HL-60/S4 treated with retinoic acid at 250 ng/mL for 4 days and 3 days (cell line): Measurements from ENCODE around the gene GABBR1.
"Not testable (repeated sequence)": the region's sequence is repeated elsewhere in the genome, so short reads cannot be mapped to it uniquely, and the experiment has no call there.

Source experiments
- in situ Hi-C: fragments of 300-500 bp; cut with MboI; formaldehyde crosslinking; loops from 2 replicates; pipeline ENCODE4 v1.7.0; 2022; ENCODE audit warnings: low sequenced_read_pairs

Gene GABBR1

DNA sequence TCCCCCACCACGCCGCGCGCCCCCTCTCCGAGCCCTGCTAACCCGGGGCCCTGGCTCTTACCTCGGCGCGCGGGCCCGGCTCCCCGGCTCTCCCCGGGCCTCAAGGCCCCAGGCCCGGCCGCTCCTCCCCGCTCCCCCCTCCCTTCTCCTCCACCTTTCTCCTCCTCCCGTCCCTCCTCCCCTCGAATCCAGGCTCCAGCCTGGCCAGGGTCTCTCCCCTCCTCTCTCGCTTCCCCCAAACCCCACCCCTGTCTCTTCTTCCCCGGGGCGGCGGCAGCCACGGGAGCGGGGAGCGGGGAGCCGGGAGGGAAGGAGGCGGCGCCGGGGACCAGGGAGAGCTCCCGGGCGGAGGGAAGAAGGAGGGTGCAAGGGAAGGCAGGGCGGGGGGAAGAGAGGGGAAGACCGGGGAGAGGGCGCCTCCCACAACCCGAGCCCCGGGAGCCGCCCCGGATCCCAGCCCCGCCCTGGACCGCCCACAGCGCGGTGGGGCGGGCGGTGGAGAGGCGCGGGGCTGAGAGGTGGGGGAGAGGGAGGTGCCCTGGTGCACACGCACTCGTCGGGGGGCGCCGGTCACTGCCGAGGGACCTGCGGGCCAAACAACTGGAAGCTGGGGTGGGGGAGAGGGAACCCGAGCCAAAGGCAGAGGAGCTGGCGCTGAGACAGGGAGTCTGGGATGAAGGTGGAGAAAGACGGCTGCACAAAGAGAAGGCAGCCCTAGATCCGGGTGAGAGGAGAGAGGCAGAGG is at the start of gene GABBR1:
GABBR1 (minus strand) TSS at position 395 of the 745 bp plus-strand sequence. CDS start 798 bp downstream, outside the sequence.
- in situ Hi-C loops, result no loop called here

GRCh38 chr6:29681811-29682210 is 48.8 kb upstream of the GABBR1 start:
- in situ Hi-C loops, result no loop called here

DNA sequence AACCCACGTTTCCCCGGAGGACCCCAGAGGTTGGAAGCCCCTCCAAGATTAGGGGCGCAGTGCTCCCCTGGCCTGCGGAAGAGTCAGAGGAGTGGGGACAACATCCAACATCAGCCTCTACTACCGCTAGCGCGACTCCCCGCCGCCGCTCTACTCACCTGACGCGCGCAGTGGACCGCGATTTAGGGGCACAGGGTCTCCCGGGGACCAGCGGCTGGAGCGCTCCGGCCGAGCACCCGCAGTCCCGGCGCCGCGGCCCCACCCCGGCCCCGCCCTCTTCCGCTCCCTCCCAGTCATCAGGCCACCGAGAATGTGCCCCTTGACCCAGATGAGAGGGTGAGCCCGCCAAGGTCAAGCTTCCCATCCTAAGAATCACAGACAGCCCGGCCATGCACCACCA is 47.9 kb upstream of the GABBR1 start, which contains the start of gene ZFP57:
ZFP57 (minus strand) TSS at position 249 of the 400 bp plus-strand sequence. CDS start 4,149 bp downstream, outside the sequence.
- in situ Hi-C loops, result no loop called here

GRCh38 chr6:29680416-29680815 is 47.4 kb upstream of the GABBR1 start:
- in situ Hi-C loops, result no loop called here

- in situ Hi-C loops, result no loop called here
Observed at GRCh38 chr6:29679962-29680361, 47.0 kb upstream of the GABBR1 start.

DNA sequence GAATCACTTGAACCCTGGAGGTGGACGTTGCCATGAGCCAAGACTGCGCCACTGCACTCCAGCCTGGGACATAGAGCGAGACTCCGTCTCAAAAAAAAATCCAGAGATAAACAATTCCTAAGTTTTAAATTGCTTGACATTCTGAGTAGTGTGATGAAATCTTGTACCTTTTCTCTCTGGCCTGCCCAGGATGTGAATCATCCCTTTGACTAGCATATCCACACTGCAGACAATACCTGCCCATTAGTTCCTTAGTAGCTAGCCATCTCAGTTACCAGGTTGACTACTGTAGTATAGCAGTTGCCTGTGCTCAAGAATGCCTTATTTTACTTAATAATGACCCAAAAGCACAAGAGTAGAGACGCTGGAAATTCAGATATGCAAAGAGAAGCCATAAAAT is 45.1 kb upstream of the GABBR1 start:
- in situ Hi-C loops, result no loop called here

DNA sequence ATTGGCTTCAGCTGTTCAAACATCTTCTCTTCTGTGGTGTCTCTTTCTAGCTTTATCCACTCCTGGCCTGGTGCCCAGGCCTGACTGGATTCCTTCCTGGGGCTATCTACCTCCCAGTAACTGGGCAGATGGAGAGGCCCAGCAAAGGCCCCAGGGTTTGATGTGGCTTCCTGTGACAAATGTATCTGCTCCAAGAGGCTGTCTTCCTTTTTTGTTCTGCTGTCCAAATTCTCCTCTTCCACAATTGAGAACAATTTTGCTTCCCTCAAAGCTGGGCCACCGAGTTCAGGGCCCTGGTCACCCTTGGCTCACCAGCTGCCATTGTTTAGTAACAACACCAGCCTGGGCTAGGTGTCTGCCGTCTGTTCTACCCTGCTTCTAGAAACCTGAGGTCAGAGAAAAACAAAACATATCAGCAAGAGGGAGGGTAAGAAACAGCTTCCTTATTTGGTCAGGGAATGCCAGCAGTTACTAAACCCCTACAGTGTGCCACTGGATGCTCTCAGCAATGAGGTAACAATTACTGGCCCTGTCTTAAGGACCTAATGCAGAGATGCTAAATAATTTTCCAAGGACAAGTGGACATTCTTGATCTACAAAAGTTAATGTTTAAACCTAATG is 44.1 kb upstream of the GABBR1 start:
- in situ Hi-C loops, result no loop called here

GRCh38 chr6:29675561-29675960 is 42.6 kb upstream of the GABBR1 start:
- in situ Hi-C loops, result no loop called here

- in situ Hi-C loops, result no loop called here
Observed at GRCh38 chr6:29674008-29674407, 41.0 kb upstream of the GABBR1 start.

DNA sequence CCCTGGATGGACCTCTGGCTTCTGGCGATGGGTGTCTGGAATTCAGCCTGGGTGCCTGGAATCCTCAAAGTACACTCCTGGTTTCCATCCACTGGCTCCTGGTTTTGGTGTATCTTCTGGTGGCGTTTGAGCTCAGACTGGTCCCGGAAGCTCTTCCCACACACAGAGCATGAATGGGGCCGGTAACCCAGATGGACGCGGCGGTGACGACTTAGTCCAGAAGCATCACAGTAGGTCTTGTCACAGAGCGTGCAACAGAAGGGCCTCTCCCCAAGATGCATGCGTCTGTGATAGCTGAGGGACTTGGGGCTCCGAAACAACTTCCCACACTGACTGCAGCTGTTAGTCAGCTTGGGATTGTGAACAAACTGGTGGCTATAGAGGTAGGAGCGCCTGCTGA is 40.2 kb upstream of the GABBR1 start:
- in situ Hi-C loops, result no loop called here

DNA sequence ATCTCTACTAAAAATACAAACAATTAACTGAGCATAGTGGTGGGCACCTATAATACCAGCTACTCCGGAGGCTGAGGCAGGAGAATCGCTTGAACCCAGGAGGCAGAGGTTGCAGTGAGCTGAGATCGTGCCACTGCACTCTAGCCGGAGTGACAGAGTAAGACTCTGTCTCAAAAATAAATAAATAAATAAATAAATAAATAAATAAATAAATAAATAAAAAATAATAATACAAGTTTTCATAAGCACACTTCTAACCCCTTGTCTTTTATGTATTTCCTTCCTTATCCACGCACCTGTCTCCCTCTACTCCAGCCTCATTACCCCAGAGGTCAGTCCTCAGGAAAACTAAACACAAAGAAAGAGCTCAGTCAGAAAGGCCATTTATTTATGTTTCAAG is 39.1 kb upstream of the GABBR1 start:
- in situ Hi-C loops, result not testable (repeated sequence)

- in situ Hi-C loops, result no loop called here
Observed at GRCh38 chr6:29671026-29671425, 38.0 kb upstream of the GABBR1 start.

DNA sequence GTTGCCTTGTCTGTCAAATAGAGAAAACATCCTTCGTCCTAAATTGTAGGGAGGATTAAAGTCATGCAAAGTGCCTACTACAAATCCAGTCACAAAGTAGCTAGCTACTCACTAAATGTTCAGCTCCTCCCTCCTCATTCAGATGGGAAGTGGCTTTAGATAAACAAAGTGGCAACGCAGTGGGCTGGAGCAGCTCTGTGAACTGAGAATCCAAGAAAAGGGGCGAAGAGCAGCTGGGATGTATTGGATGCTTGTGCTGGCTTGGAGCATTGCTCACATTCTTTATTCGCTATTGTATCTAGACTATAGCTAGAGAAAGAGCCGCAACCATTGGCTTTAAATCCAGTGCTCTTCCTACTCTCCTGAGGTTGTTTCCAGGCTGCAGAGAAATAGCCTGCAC is 34.2 kb upstream of the GABBR1 start:
- in situ Hi-C loops, result no loop called here

- in situ Hi-C loops, result no loop called here
Observed at GRCh38 chr6:29666826-29667130, 33.8 kb upstream of the GABBR1 start.

DNA sequence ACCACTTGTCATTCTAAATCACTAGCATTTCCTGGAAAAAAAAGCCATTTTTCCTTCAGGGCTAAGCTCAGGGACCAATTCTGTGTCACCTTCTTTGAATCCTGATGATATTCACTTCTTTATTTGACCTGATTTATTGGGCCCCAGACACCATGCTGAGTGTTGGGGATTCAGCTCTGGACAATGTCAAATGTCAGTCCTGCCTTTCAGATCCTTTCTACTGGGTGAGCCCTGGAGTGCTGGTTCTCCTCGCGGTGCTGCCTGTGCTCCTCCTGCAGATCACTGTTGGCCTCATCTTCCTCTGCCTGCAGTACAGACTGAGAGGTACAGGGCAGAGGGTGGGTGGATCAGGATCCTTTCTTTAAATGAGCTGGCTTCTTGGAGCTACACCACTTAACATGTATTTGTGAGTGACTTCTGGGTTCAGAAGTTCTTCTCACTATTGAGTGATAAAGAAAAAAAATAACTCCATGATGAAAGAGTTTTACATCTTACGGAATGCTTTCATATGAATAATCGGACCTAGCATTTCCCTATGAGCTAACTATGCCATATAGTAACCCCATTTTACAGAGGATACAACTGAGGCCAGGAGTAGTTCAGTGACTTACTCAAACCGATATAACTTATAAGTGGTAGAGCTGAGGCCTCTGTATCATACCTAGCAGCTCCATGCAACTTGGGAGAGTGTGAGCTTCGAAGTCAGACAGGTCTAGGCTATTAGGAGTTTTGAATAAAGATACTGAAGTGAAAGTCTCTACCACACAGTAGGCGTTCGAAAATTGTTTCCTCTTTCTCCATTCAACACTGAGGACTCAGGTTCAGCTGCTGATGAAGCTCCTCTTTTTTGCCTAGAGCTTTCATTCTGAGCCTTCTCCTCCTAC is 33.2 kb upstream of the GABBR1 start:
- in situ Hi-C loops, result no loop called here

DNA sequence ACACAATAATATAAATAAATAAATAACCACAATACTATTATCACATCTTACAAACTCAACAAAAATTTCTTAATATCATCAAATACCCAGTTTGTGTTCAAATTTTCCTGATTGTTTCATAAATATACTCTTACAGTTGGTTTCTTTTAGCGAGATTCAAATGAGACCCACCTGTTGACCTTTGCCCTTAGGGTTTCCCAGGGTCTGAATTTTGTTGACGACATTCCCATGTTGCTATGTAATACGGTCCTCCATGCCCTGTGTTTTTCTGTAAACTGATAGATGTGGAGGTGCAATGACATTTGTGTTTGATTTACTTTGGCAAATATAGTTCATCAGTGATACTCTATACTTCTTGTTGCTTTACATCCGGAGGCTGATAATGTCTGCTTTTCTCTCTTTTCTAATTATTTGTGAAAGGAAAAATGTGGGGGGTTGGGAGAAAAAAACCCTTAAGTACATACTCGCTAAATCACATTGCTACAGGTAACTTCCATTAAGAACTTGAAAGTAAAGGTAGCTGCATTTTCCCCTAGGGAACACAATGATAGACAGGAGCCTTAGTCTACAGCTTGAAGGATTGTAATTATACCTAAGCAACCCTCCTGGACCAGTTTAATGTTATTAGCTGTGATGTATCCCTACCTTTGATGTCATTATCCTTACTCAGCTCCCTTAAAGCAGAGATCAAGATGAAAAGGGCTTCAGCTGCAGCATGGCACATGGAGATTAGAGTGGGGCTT is 30.5 kb upstream of the GABBR1 start:
- in situ Hi-C loops, result no loop called here

- in situ Hi-C loops, result not testable (repeated sequence)
Observed at GRCh38 chr6:29661502-29662141, 28.6 kb upstream of the GABBR1 start.

GRCh38 chr6:29661071-29661470 is 28.1 kb upstream of the GABBR1 start:
- in situ Hi-C loops, result no loop called here

GRCh38 chr6:29656798-29657197 is 23.8 kb upstream of the GABBR1 start, which contains the start of gene MOG:
Gene MOG (plus strand): TSS chr6:29657092. CDS start chr6:29657210, 118 bp downstream.
- in situ Hi-C loops, result no loop called here

DNA sequence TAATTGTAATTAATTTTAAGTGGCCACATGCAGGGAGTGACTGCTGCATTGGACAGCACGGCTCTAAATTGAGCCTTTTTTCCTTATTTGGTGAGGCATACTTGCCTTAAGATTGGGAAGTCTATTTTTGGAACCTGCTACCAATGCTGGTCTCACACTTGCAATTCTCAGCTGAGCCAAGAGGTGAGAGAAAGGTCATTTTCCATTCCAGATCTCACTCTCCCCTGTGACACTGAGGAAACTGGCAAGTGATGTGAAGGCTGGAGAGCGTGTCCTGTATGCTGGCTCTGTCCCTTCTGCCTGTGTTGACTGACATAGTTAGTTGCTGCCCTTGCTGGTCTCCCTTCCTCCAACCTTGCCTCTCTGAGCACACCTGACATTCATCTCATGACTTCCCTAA is 23.2 kb upstream of the GABBR1 start:
- in situ Hi-C loops, result no loop called here
